HG03039 (cell line): ENCODE results near the gene SENP3.

Source experiments
- ATAC-seq: cut with Tn5 transposase; IDR thresholded peaks from one replicate; pipeline ENCODE4 v1.9.1; 2021; ENCODE audit warnings: mild to moderate bottlenecking, moderate library complexity; ENCODE audit not compliant: unreplicated experiment

SENP3 gene

GRCh38 chr17:7555320-7555948, 6.3 kb upstream of the SENP3 start:
- no peak for ATAC-seq

GRCh38 chr17:7556627-7557026, 5.1 kb upstream of the SENP3 start:
- ATAC-seq: no peak

GRCh38 chr17:7557147-7557764, 4.5 kb upstream of the SENP3 start:
- ATAC-seq: no peak

- ATAC-seq: no peak
Measured at GRCh38 chr17:7557775-7558543, 3.8 kb upstream of the SENP3 start.

GRCh38 chr17:7558544-7559319, 3.0 kb upstream of the SENP3 start, which contains the start of gene TNFSF13:
TSS of gene TNFSF13 (plus strand) at chr17:7558750. CDS start at chr17:7559040, 290 bp downstream.
- no peak for ATAC-seq

- no peak for ATAC-seq
Measured at GRCh38 chr17:7559320-7560171, 2.2 kb upstream of the SENP3 start.

- no peak for ATAC-seq
Measured at GRCh38 chr17:7560172-7561027, 1.3 kb upstream of the SENP3 start.

- peak; percentile 39 for ATAC-seq
Measured at GRCh38 chr17:7561028-7561575, 617 bp upstream of the SENP3 start.

- peak; percentile 1 for ATAC-seq
Measured at GRCh38 chr17:7562208-7562605, 488 bp downstream of the SENP3 start.

GRCh38 chr17:7563115-7563869, 1.6 kb downstream of the SENP3 start:
- no peak for ATAC-seq

- ATAC-seq: no peak
Measured at GRCh38 chr17:7569571-7569970, 7.9 kb downstream of the SENP3 start.

GRCh38 chr17:7570351-7570750, 8.6 kb downstream of the SENP3 start:
- no peak for ATAC-seq

- no peak for ATAC-seq
Measured at GRCh38 chr17:7572338-7572587, 10.5 kb downstream of the SENP3 start.

- ATAC-seq: peak; percentile 83
Measured at GRCh38 chr17:7572588-7573323, 11.0 kb downstream of the SENP3 start.

GRCh38 chr17:7573324-7574080, 11.8 kb downstream of the SENP3 start:
- ATAC-seq: no peak

- ATAC-seq: no peak
Measured at GRCh38 chr17:7574176-7574953, 12.6 kb downstream of the SENP3 start.
